Myocyte (in vitro differentiated cells): ENCODE results near the gene VPS18. TPM values are rescaled to one million over a fixed set of nuclear protein-coding genes. Genes with fewer than 3 reads are reported as not detected.

Experiments used
- DNase-seq: peaks from one replicate; pipeline ENCODE4 v3.0.0-alpha.2; 2012; ENCODE audit warnings: low read depth
- total RNA-seq: library from RNA; depleted of rRNA; stranded (reverse); fragments of >200 nt; gene quantifications from 2 replicates; pipeline ENCODE4 v1.2.3, GENCODE V29; 2014

Gene VPS18
- total RNA-seq, 1 donor from 2014 or later: 43.3 TPM

DNA sequence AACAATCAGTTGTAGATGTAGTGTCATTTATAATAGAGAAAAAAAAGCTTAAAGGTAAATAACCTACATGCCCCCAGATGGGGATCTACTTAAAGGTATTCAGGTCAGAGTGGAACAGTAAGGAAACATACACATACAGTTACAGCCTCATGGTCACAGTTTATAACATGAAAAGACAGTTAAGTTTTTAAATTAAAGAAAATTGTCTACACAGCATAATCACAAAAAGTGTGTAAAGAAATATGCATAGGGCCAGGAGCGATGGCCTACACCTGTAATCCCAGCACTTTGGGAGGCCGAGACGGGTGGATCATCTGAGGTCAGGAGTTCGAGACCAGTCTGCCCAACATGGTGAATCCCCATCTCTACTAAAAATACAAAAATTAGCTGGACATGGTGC, 27.1 kb upstream of the VPS18 start:
- no peak for DNase-seq

DNA sequence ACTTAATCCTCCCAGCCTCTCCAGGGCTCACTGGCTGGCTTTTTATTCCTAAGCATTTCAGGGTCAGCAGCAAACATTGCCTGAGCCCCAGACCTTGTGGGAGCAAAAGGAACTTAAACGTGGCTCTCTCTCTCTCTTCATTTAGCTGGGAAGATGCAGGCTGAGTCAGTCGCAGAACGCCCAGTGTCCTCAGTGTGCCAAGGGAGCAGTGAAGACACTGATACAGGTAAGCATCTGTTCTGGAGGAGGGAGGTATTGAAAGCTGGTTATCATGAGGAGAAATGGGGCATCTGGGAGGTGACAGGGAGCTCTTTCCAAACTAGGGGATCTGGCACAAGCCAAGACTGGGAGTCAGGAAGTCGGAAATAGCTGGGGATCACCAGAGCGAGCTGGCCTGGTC, 24.6 kb upstream of the VPS18 start:
- DNase-seq: no peak

DNA sequence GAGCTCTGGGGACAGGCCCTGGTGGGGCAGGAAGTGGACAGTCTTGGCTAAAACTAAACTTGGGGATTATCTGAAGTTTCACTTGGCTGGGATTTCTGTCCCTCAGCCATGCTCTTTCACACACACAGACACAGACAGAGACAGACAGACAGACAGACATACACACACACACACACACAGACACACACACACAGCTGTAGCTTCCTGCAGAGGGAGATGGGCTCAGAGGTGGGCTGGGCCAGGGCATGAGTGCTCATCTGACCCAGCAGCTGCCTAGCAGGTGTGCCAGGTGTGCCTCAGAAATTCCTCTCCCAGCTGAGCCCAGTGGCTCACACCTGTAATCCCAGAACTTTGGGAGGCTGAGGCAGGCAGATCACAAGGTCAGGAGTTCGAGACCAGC, 23.5 kb upstream of the VPS18 start:
- DNase-seq: no peak

DNA sequence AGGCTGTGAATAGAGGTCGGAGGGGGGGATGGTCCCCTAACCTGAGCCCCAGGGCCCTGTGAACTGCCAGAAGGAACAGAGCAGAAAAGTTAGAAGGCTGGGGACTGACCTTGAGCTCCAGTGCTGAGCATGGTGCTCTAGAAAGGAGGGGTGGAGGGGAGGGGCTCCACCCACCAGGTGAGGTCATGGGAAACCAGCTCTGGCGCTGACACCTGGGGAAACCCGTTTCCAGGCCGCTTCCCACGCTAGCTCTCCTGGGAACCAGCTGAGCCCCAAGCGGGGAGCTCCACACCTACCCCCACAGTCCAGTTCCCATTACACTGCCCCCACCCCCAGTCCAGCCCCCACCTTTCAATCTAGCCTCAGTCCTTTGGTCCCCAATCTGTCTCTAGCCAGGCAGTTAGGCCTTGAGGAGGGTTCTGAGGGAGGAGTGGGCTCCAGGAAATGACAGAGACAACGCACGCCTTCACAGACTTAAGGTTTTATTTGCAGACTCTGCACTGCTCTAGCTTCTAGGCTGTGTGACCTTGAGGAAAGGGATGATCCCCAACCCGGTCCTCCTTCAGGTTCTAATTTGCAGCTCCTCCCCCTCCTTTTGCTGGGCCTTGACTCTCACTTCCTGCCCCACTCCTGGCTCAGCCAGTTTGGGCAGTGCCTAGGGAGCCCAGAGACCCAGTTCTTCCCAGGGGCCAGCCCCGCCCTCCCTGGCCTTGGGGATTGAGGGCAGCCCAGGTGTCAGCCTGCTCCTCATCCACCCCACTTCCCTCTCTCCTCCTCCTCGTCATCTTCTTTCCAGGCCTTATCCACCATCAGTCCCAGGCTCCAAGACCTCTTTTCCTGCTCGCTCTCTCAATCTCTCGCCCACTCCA, 22.3 kb upstream of the VPS18 start:
- no peak for DNase-seq

DNA sequence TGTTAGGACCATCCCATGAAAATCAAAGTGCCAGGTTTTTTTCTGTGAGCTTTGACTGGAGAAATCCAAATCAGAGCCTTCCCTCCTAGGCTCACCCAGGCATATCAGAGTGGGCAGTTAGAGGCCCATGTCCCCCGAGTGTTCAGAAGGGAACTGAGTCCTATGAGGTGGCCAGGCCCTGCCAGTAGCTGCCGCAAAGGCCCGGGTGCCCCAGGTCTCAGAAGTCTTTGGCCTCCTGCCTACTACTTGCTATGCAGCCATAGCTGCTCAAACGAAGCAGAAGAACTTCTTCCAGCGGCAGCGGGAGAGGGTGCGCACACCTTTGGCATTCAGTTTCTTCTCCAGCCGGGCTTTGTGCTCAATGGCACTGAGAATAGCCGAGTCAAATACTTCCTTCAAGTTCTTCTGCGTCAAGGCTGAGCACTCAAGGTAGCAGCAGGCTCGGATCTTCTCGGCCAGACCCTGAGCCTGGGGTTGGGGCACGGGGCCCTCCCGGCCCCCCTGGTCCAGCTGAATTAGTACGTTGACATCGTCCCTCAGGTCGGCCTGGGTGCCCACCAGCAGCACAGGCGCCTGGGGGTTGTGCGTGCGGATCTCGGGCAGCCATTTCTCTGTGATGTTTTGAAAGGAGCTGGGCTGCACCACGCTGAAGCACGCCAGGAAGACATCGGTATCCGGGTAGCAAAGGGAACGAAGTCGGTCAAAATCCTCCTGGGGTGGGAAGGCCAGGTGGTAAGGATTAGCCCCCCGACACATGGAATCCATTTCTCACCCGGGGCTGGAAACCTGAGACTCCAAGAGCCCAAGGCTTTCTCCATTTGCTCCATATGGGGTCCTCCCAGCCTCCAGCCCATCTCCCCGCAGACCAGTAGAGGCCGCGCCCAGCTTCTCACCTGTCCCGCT, 21.2 kb upstream of the VPS18 start:
- DNase-seq: no peak

DNA sequence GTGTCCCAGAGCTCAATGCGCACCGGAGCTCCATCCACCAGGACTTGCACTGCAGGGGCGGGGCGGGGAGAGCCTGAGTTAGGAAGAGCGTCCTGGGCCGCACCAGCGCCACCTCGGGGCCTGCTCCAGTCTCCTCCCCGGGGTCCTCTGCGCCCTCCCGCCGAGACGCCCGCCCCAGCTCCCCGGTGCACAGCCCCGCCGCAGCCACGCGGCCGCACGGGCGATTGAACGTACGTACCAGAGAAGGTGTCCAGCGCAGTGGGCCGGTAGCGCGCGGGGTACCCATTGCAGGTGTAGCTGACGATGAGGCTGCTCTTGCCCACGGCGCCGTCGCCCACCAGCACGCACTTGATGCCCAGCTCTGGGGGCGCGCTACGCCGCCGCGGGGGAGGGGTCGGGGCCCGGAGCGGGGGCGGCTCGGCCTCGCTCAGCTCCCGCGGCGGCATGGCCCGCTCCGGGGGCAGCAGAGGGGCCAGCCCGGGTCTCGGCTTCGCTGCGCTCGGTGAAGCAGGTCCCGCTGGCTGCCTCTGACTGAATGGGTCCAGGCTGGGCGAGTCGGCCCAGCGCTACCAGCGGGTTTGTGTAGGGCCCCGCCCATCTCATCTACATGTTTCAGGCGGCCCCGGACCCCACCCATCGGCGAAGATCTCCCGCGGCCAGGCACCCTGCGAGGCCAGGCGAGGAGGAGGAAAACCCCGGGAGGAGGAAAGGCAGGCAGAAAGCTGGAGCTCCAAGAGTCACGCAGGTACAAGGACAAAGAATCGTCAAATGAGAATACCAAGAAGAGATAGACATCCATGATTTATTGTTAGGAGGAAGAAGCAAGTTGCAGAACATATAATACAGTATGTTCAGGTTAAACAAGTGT, 20.3 kb upstream of the VPS18 start, which contains the start of gene RHOV:
Gene RHOV, minus strand, starts transcription at position 541 of the 868 bp plus-strand sequence. Its CDS starts 95 bp downstream, at position 446.
- DNase-seq: peak; percentile 38

DNA sequence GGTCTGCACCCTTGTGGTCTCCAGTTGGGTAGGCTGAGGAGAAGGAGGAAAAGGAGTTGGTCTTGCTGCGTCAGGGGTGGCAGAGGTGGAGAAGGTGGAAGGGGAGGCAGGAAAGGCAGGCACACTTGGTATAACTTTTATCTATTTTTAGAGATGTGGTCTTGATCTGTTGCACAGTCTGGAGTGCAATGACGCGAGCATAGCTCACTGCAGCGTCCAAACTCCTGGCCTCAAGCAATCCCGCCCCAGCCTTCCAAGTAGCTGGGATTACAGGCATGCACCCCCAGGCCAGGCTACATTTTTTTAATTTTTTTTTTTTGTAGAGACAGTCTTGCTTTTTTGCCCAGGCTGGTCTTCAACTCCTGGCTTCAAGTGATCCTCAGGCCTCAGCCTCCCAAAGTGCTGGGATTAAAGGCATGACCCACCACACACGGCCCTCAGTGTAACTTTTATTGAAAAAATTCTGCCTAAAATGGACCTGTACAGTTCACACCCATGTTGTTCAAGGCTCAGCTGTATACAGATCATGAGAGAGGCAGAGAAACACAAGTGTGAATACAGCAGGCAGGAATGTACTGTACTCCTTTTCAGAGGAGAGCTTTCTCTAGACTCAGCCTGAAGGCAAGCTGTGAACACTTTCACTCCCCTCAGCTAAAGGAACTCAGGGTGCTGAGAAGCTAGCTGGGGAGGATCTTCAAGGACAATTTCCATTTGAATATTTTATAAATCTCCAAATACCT, 18.1 kb upstream of the VPS18 start:
- DNase-seq: no peak

DNA sequence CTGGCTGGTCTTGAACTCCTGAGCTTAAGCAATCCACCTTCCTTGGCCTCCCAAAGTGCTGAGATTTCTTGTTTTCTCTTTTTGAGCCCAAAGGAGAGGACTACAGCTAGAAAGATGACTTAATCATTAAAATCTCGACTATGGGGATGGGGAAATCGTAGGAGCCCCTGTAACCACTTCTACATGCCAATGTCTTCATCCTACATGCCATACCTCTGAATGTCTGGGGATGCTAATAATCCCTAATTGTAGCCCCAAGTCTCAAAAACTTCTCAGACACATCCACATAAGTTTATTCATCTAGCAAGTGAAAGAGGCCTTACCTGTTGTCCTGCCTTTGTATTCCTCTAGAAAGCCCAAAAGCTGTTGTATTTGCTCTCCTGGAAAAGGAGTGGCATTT, 16.6 kb upstream of the VPS18 start:
- no peak for DNase-seq

DNA sequence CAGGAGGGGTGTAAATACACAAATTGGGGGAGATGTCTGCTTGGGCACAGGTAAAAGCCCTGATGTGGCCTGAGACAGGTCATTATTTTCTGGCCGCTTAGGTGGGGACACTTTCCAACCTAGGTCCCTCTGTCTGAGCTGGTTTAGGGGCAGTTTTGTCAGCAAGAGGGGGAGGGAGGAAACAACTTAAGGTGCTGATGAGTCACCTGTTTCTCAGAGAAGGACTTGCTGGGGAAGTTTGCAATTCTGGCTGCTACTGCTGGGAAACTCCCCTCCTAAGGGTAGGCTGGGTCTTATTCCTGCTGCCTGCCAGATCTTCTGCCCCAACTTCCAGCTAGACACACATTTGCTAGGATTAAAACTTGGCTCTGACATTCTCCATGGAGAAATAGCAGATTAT, 15.5 kb upstream of the VPS18 start:
- no peak for DNase-seq

DNA sequence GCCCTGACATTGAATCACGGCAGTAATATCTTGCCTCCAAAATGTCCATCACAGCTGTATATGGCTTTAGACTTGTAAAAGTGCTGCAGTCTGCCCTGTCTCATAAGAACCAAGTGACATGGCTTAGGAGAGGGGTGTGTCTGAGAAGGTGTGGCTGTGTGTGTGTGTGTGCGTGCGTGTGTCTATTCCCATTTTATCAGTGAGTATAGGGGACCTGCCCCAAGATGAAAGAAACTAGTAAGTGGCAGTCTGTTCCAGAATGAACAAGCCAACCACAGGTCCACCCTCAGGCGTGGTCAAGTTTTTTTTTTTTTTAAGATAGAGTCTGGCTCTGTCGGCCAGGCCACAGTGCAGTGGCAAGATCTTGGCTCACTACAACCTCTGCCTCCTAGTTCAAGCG, 14.6 kb upstream of the VPS18 start:
- no peak for DNase-seq

DNA sequence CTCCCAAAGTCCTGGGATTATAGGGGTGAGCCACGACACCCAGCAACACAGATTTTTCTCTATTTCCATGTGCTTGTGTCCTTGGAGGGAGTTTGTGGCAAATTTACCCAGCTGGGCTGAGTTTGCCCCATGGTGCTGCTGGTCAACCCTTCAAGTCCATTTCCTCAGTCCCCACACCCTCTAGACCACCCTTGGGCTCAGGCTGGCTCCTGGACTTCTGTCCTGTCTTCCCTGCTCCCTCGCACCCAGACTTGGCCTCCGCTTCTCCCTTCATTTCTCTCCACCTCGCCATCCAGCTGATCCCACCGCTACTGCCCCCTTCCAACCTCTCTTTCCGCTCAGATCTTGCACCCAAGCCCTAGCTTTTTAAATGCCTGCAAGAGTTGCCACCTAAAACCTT, 12.9 kb upstream of the VPS18 start:
- DNase-seq: no peak

DNA sequence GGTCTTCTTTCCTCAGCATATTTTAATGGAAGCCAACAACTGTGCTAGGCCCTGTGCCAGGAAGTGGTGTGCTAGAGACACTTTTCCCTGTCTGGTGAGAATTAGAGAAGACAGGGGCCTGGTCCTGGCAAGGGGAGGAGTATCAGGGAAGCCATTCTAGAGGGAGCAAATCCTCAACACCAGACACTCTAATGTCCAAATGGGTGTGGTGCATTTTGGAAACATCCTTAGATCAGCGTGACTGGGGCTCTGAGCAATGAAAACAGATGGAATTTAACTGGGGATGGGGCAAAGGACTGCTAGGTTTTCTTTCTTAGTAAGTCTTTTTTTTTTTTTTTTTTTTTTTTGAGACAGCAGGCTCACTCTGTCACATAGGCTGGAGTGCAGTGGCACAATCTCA, 7.7 kb upstream of the VPS18 start:
- no peak for DNase-seq

DNA sequence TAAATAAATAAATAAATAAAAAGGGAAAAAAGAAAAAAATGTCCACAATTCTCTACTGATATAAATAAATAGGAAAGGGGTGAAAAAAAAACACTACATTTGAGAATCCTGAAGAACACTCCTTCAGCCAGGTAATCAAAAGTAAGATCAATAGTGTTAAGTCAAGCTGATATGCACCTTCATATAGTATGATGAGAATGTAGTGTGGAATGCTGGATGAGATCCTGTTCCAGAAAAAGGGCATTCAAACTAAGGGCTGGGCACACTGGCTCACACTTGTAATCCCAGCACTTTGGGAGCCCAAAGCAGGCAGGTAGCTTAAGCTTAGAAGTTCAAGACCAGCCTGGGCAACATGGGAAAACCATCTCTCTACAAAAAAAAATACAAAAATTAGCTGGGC, 5.1 kb upstream of the VPS18 start:
- DNase-seq: no peak

DNA sequence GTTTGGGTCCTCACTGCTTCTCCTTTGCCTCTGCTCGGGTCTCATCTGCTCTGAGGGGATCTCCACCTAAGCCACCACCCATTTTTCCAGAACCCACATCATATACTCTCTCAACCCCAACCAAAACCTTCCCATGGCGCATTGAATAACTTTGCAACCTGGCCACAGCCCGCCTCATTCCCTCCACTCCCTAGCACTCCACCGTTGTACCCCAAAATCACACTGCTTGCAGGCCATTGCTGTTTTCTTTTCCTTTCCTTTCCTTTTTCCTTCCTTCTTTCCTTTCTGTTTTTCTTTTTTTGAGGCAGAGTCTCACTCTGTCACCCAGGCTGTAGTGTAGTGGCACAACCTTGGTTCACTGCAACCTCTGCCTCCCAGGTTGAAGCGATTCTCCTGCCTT, 3.1 kb upstream of the VPS18 start:
- no peak for DNase-seq

DNA sequence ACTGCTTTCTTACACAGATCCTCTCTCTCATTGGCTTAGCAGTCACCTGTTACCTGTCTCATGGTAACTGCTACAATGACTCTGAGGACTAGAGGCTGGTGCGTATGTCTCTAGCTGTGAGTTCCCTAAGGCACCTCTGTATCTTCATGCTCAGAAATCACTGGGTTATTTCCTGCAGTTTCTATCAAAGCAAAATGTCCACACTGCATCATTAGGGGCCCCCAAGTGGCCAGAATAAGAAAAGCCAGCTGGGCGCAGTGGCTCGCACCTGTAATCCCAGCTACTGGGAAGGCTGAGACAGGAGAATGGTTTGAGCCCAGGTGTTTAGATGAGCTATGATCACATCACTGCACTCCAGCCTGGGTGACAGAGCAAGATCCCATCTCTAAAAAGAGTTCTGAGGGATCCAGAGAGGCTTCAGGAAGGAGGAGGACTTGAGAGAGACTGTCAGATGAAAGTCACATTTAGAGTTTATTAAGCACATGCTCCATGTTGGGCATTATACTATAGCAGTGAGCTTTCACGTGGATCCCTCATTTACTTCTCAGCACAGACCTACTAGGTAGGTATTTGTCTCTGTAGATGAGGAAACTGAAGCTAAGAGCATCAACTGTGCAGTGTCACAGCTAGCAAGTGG, 2.3 kb upstream of the VPS18 start:
- peak; percentile 39 for DNase-seq

DNA sequence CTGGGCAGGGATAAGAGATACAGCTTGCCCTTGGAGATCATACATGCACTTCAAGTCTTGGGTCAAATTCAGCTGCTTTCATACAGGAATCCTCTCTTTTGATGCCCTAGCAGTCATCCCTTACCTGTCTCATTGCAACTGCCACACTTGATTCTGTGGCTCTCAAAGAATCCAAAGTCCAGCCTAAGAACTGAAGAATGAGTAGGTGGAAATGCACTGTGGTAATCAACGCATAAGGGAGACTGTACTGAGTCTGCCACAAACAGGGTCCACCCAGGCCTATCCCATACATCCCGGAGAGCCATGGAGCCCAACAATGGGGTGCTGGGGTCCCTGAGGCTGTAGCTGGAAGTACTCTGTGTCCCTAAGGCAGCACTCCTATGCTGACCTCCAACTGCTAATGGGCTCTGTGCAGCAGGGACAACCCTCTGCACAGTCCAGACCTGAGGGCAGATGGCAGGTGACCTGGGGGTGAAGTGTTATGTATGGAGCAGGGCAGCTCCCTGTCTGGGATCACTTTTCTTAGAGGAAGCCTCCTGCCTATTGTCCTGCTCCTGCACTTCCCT, 1.7 kb upstream of the VPS18 start:
- no peak for DNase-seq

DNA sequence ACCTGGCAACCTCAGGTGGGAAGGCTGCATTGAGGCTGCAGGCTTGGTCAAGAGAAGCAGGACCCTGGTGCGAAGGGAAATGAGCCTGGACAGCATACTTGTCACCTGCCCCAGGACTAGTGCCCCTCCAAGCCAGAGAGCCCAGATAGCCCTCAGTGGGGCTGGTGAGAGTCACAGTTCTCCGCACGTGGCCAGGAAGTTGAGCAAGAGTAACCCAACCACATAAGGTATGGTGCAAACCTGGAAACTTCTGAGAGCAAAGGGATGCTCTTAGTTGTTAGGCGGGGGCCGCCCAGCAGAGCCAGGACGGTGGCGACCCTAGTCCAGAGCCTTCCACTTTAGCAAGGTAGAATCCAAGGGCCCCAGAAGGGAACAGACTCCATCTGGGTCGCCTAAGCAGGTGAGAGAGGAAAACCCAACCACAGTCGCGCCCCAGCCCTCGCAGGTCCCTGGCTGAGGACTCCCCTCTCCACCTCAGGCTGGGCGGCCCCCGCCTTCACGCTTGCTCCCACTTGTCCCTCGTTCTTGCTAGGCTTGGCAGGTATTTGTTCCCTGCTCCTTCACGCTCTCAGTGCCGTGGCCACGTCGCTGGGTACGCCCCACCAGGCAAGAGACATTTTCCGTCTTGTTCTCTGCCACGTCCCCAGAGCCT, 1.1 kb upstream of the VPS18 start:
- DNase-seq: no peak

DNA sequence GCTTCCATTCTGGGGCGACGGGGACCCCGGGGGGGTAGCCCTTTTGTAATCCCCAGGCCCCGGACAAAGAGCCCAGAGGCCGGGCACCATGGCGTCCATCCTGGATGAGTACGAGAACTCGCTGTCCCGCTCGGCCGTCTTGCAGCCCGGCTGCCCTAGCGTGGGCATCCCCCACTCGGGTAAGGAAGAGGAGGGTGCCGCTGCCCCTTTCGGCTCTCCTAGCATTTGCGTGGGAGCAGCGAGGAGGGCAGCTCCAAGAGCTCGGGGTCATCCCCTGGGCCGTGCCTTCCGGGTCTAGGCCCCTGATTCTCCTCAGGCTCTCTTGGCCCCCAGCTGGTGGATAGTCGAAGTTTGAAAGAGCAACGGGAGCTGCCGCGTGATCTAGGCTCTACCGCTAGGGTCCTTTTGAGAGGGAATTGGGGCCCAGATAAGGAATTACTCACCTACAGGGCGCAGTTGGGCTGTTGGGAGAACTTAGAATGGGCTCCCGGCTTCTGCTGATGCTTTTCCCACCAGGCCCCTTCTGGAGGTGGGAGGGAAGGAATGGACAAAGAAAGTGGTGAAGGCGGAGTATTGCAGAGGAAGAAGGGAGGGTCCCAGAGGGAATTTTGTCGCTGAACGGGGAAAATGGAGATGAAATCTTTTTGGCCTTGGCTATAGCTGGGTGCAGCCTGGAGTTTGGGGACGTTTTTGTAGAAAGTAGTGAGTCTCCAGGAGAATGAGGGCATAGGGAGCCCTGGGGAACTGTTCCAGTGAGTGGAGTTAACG, 615 bp downstream of the VPS18 start:
- DNase-seq: peak; percentile 78
